Muscle layer of colon (tissue), 2 donors: ENCODE data around the gene AFAP1.
A peak's percentile ranks its signal among the peaks of the same experiment; 100 is the strongest.

Source experiments
- H3K27ac ChIP-seq: one replicate; pipeline ENCODE4 v1.7.0; 2013; ENCODE audit warnings: low read depth, mild to moderate bottlenecking, low read length, moderate library complexity
- H3K27me3 ChIP-seq, 2 donors: one replicate each; pipeline ENCODE4 v1.7.0; 2013; ENCODE audit warnings: low read length in 2 of 2, mild to moderate bottlenecking in 2 of 2; ENCODE audit not compliant: insufficient read depth in 2 of 2, control insufficient read depth in 1 of 2
- H3K36me3 ChIP-seq: one replicate; pipeline ENCODE4 v1.7.0; 2013; ENCODE audit warnings: mild to moderate bottlenecking, low read length; ENCODE audit not compliant: insufficient read depth
- H3K4me1 ChIP-seq: one replicate; pipeline ENCODE4 v1.7.0; 2013; ENCODE audit warnings: mild to moderate bottlenecking, low read length; ENCODE audit not compliant: insufficient read depth
- H3K4me3 ChIP-seq, 2 donors: one replicate each; pipeline ENCODE4 v1.7.0; 2013; ENCODE audit warnings: low read length in 2 of 2, low read depth in 1 of 2, mild to moderate bottlenecking in 1 of 2, moderate library complexity in 1 of 2
- H3K9ac ChIP-seq: one replicate; pipeline ENCODE4 v1.7.0; 2013; ENCODE audit warnings: low read length
- H3K9me3 ChIP-seq: one replicate; pipeline ENCODE4 v1.7.0; 2013; ENCODE audit warnings: mild to moderate bottlenecking, low read length
- donor health status: abdominal sarcoma.
- donor health status: Adenocarcinoma of cecum.

Gene AFAP1

DNA sequence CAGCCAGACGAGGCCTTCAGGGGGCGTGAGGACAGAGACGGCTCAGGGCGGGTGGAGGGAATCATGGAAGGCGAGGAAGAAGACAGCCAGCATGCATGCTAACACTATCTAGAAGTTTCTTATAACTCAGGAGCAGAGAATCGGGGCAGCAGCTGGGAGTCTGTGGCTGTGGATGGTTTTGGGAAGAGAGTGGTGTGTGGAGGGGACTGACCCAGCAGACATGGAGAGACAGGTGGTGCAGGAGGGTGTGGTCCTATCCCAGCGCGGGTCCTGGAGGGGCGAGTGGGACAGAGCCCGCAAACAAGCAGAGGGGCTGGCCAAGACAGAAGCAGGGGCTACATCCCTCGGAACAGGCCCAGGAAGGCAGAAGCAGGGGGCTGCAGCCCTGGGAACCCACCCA, 192.1 kb downstream of the AFAP1 start:
- Histone ChIP-seq H3K9ac (no peak overlapping the region), H3K27ac (no peak overlapping the region), H3K4me1 (peaks cover 20% of the 10 kb centered on the region), H3K36me3 (no peaks in the 10 kb centered on the region), H3K4me3 (no peak overlapping the region), H3K9me3 (no peaks in the 10 kb centered on the region), H3K27me3 (no peaks in the 10 kb centered on the region)

DNA sequence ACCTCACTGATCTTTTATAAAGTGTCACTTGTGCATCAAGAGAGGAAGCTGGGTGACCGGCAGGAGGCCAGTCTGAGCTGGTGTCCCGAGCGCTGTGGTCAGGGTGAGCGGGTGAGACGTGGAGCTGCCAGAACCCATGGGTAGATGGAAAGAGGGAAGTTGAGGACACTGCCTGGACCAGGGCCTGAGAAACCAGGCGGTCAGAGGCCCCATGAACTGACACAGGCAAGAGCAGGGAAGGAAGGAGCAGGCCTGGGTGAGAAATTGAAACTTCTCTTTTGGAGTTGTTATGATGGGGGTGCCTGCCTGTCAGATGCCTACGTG, 192.6 kb downstream of the AFAP1 start:
- no peak overlapping the region for H3K27ac ChIP-seq

DNA sequence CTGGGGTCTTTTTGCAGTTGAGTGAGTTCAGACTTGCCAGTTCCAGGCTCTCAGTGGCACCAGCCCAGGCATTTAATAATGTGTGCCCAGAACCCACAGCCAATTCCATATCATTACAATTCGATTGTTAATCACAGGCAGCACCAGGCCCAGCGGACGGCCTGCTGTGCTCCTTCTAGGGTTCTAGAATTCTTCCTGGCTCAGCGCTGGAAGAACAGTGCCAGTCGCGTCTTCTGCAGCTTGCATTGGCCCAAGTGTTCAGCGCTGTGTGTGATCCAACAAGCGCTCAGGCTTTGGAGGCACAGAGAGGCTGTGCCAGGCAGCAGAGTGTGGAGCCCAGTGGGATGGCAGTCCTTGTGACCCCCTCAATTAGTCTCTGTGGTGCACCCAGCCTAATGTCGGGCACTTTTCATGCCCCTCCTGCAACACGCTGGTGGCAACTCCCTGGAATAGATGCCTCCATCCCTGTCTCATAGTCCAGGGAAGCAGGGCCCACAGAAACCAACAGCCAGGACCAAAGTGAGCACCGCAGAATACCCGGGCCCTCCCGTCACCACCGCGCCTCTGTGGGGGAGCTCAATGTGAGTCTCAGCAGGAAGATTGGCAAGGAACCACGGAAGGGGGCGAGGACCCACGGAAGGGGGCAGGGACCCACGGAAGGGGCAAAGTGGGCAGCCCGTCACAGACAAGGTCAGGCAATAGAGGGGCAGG, 193.2 kb downstream of the AFAP1 start:
- H3K9ac ChIP-seq, result no peak overlapping the region
- H3K36me3 ChIP-seq, result no peaks in the 10 kb centered on the region
- H3K27ac ChIP-seq, result no peak overlapping the region
- H3K4me1 ChIP-seq, result peaks cover 20% of the 10 kb centered on the region
- no peaks in the 10 kb centered on the region for H3K9me3 ChIP-seq
- H3K27me3 ChIP-seq, result no peaks in the 10 kb centered on the region
- no peak overlapping the region for H3K4me3 ChIP-seq

More for the DNA sequence above, 192.6 kb downstream of the AFAP1 start:
- H3K9ac ChIP-seq, result no peak overlapping the region
- no peaks in the 10 kb centered on the region for H3K36me3 ChIP-seq
- no peak overlapping the region for H3K4me3 ChIP-seq
- H3K27me3 ChIP-seq, result no peaks in the 10 kb centered on the region
- no peaks in the 10 kb centered on the region for H3K9me3 ChIP-seq
- H3K4me1 ChIP-seq, result peaks cover 20% of the 10 kb centered on the region

GRCh38 chr4:7745301-7745885, 194.3 kb downstream of the AFAP1 start:
- H3K4me3 ChIP-seq, result no peak overlapping the region
- no peak overlapping the region for H3K27ac ChIP-seq
- H3K4me1 ChIP-seq, result peaks cover 16% of the 10 kb centered on the region
- no peaks in the 10 kb centered on the region for H3K27me3 ChIP-seq
- H3K36me3 ChIP-seq, result no peaks in the 10 kb centered on the region
- H3K9me3 ChIP-seq, result no peaks in the 10 kb centered on the region
- no peak overlapping the region for H3K9ac ChIP-seq

DNA sequence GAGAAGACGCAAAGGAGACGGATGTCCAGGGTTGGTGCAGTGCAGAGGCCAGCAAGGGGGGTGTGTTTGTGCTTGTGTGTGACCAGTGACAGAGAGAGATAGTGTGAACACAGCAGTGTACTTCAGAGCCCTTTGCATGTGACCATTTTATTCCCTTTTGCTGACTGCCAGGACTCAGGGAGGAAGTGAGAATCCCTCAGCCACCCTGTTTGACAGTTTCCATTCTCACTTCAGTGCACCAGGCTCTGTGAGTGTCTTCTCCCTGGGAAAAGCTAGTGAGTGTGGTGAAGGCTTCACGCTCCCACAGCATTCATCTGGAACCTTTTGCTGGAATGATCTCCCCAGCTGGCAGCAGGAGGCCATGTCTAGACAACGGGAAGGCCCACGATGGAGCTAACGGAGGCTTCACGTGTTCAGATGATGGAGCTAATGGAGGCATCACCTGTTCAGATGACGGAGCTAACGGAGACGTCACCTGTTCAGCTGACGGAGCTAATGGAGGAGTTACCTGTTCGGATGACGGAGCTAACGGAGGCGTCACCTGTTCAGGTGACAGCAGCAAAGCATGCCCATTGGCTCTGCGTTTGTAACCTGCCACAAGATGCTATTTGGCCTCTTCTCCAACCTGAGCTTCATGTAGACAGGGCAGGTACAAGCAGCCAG, 195.4 kb downstream of the AFAP1 start:
- Histone ChIP-seq H3K9ac (no peak overlapping the region), H3K27ac (peak overlapping the region; percentile 4), H3K4me3 (no peak overlapping the region), H3K9me3 (no peaks in the 10 kb centered on the region), H3K27me3 (no peaks in the 10 kb centered on the region), H3K4me1 (peaks cover 16% of the 10 kb centered on the region), H3K36me3 (no peaks in the 10 kb centered on the region)

GRCh38 chr4:7742807-7743280, 196.8 kb downstream of the AFAP1 start:
- no peak overlapping the region for H3K4me3 ChIP-seq
- H3K4me1 ChIP-seq, result peaks cover 16% of the 10 kb centered on the region
- H3K36me3 ChIP-seq, result no peaks in the 10 kb centered on the region
- no peak overlapping the region for H3K27ac ChIP-seq
- no peaks in the 10 kb centered on the region for H3K27me3 ChIP-seq
- H3K9ac ChIP-seq, result no peak overlapping the region
- no peaks in the 10 kb centered on the region for H3K9me3 ChIP-seq

- no peak overlapping the region for H3K4me3 ChIP-seq
- no peak overlapping the region for H3K9ac ChIP-seq
- H3K27me3 ChIP-seq, result no peaks in the 10 kb centered on the region
- H3K36me3 ChIP-seq, result no peaks in the 10 kb centered on the region
- no peak overlapping the region for H3K27ac ChIP-seq
- H3K4me1 ChIP-seq, result peaks cover 16% of the 10 kb centered on the region
- no peaks in the 10 kb centered on the region for H3K9me3 ChIP-seq
These were observed 197.5 kb downstream of the AFAP1 start for GRCh38 chr4:7741946-7742806.

GRCh38 chr4:7740866-7741525, 198.7 kb downstream of the AFAP1 start:
- Histone ChIP-seq H3K36me3 (no peaks in the 10 kb centered on the region), H3K4me1 (peaks cover 16% of the 10 kb centered on the region), H3K27ac (no peak overlapping the region), H3K27me3 (no peaks in the 10 kb centered on the region), H3K9ac (no peak overlapping the region), H3K4me3 (no peak overlapping the region), H3K9me3 (no peaks in the 10 kb centered on the region)

- no peaks in the 10 kb centered on the region for H3K36me3 ChIP-seq
- H3K27me3 ChIP-seq, result no peaks in the 10 kb centered on the region
- H3K4me3 ChIP-seq, result no peak overlapping the region
- H3K27ac ChIP-seq, result no peak overlapping the region
- H3K4me1 ChIP-seq, result peaks cover 16% of the 10 kb centered on the region
- H3K9me3 ChIP-seq, result no peaks in the 10 kb centered on the region
- H3K9ac ChIP-seq, result no peak overlapping the region
These were observed 199.5 kb downstream of the AFAP1 start for GRCh38 chr4:7739918-7740865.
